IPS-18c (cell line): Measurements from ENCODE around the gene FAM53B.
"Not testable (repeated sequence)": the region's sequence is repeated elsewhere in the genome, so short reads cannot be mapped to it uniquely, and the experiment has no call there.

Experiments
- H3K4me3 ChIP-seq: 2 replicates; pipeline ENCODE4 v1.7.0; 2013; ENCODE audit warnings: low read depth, mild to moderate bottlenecking, low read length, moderate library complexity; ENCODE audit not compliant: insufficient read depth
- H3K9me3 ChIP-seq: one replicate; pipeline ENCODE4 v1.6.1; 2013; ENCODE audit warnings: mild to moderate bottlenecking, low read length, moderate library complexity; ENCODE audit not compliant: control insufficient read depth, insufficient read depth

The FAM53B gene

GRCh38 chr10:124588736-124589490, 155.3 kb downstream of the FAM53B start:
- no peak overlapping the region for H3K4me3 ChIP-seq
- peaks cover 2% of the 10 kb centered on the region for H3K9me3 ChIP-seq

GRCh38 chr10:124588341-124588735, 155.8 kb downstream of the FAM53B start:
- H3K4me3 ChIP-seq, H3K9me3 ChIP-seq: not testable (repeated sequence)

- no peak overlapping the region for H3K4me3 ChIP-seq
- H3K9me3 ChIP-seq = peaks cover 2% of the 10 kb centered on the region
Measured at GRCh38 chr10:124587811-124588211, 156.4 kb downstream of the FAM53B start.

- Histone ChIP-seq H3K9me3 (peaks cover 2% of the 10 kb centered on the region), H3K4me3 (no peak overlapping the region)
Measured at GRCh38 chr10:124586142-124586541, 158.0 kb downstream of the FAM53B start.

GRCh38 chr10:124579011-124579399, 165.2 kb downstream of the FAM53B start:
- no peak overlapping the region for H3K4me3 ChIP-seq
- H3K9me3 ChIP-seq = no peaks in the 10 kb centered on the region

GRCh38 chr10:124578231-124579010, 165.8 kb downstream of the FAM53B start:
- H3K4me3 ChIP-seq = no peak overlapping the region
- no peaks in the 10 kb centered on the region for H3K9me3 ChIP-seq

- no peaks in the 10 kb centered on the region for H3K9me3 ChIP-seq
- no peak overlapping the region for H3K4me3 ChIP-seq
Measured at GRCh38 chr10:124577651-124578050, 166.5 kb downstream of the FAM53B start.

GRCh38 chr10:124576526-124577420, 167.4 kb downstream of the FAM53B start:
- Histone ChIP-seq H3K4me3 (no peak overlapping the region), H3K9me3 (no peaks in the 10 kb centered on the region)

GRCh38 chr10:124575107-124576035, 168.8 kb downstream of the FAM53B start:
- no peaks in the 10 kb centered on the region for H3K9me3 ChIP-seq
- H3K4me3 ChIP-seq = no peak overlapping the region

GRCh38 chr10:124574456-124575070, 169.6 kb downstream of the FAM53B start:
- no peaks in the 10 kb centered on the region for H3K9me3 ChIP-seq

GRCh38 chr10:124573726-124574455, 170.3 kb downstream of the FAM53B start:
- Histone ChIP-seq H3K4me3 (no peak overlapping the region), H3K9me3 (no peaks in the 10 kb centered on the region)

More at GRCh38 chr10:124574456-124575070, 169.6 kb downstream of the FAM53B start:
- no peak overlapping the region for H3K4me3 ChIP-seq

GRCh38 chr10:124572751-124573150, 171.4 kb downstream of the FAM53B start:
- H3K9me3 ChIP-seq = no peaks in the 10 kb centered on the region
- no peak overlapping the region for H3K4me3 ChIP-seq

- Histone ChIP-seq H3K9me3 (no peaks in the 10 kb centered on the region), H3K4me3 (no peak overlapping the region)
Measured at GRCh38 chr10:124570646-124571045, 173.5 kb downstream of the FAM53B start.

GRCh38 chr10:124569623-124570470, 174.3 kb downstream of the FAM53B start:
- H3K9me3 ChIP-seq = no peaks in the 10 kb centered on the region
- no peak overlapping the region for H3K4me3 ChIP-seq
